Measurements from ENCODE around the gene LMNA. TPM values are rescaled to one million over a fixed set of nuclear protein-coding genes. Genes with fewer than 3 reads are reported as not detected.

LMNA gene
- total RNA-seq, 1 donor from 2014 or later: 141 TPM

DNA sequence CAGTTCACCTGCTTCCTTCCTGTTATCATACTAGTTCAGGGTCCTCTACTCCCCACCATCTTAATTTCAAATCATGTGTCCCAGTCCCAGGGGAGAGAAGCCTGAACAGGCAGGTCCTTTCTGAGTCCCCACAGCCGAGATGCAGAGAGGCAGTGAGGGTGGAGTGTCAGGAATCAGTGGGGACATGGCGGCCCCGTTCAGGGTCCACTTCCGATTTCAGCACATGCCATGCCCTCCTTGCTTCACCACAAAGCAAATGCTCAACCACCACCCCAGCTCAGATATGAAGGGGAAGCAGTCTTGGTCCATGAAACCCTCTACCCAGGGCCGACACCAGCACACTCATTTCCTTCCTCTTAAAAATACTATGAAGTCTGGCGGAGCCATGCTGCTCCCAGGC is 33.7 kb downstream of the LMNA start:
- Mint-ChIP-seq H3K4me1 (ENCODE audit: unreplicated experiment) (peaks cover 39% of the 10 kb centered on the region), H3K9me3 (no peaks in the 10 kb centered on the region), H3K4me3 (no peak overlapping the region), H3K27ac (no peak overlapping the region), H3K36me3 (no peaks in the 10 kb centered on the region), H3K27me3 (peaks cover 20% of the 10 kb centered on the region)
- no peak for DNase-seq (ENCODE audit: extremely low spot score, unreplicated experiment)
- TF ChIP-seq, protein P1, sequence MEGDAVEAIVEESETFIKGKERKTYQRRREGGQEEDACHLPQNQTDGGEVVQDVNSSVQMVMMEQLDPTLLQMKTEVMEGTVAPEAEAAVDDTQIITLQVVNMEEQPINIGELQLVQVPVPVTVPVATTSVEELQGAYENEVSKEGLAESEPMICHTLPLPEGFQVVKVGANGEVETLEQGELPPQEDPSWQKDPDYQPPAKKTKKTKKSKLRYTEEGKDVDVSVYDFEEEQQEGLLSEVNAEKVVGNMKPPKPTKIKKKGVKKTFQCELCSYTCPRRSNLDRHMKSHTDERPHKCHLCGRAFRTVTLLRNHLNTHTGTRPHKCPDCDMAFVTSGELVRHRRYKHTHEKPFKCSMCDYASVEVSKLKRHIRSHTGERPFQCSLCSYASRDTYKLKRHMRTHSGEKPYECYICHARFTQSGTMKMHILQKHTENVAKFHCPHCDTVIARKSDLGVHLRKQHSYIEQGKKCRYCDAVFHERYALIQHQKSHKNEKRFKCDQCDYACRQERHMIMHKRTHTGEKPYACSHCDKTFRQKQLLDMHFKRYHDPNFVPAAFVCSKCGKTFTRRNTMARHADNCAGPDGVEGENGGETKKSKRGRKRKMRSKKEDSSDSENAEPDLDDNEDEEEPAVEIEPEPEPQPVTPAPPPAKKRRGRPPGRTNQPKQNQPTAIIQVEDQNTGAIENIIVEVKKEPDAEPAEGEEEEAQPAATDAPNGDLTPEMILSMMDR (conservative IDR thresholded peaks at IDR 0.05): no peak

DNA sequence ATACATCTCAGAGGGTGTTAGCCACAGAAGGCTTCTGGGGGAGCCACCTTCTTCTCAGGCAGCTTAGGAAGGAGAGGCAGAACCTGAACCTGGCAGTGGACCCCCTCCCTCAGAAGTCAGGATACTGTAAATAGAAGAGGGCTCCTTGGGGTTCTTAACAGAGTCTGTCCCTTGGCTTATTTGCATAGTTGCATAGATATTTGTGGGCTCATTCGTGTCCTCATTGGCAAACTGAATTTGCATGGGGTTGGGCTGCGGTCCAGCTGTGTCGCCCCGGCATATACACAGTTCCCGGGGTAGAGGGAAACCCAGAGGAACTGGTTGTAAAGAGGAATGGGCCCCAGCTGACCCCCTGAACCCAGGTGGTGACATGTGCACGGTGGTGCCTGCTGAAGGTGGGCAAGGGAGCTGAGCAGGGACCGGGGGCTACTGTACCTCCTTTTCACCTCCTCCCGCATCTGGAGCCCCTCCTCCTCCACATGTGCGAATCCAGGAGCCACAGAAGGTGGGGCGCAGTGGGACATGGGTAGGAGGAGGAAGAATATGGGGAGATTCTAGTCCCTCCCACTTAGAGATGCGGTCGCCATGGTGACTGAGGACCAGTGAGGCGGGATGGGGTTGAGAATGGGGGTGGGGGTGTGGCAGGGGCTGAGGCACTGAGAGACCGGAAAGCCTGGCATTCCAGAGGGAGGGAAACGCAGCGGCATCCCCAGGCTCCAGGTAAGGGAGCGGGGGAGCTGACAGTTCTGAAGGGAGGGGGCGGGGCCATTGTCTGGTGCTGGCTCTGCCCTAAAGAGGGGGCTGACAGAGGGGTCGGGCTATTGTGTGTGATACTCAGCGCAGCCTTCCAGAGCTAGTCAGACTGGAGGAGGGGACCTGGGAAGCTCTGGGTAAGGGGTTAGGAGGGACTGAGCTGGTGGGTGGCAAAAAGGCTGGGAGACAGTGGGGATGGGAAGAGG is 35.1 kb downstream of the LMNA start:
- no peak overlapping the region for H3K4me3 Mint-ChIP-seq
- H3K36me3 Mint-ChIP-seq: no peaks in the 10 kb centered on the region
- TF ChIP-seq, protein P1 (conservative IDR thresholded peaks at IDR 0.05): no peak
- peak overlapping the region; percentile 13 for H3K27ac Mint-ChIP-seq
- DNase-seq (ENCODE audit: extremely low spot score, unreplicated experiment): no peak
- no peaks in the 10 kb centered on the region for H3K9me3 Mint-ChIP-seq
- peaks cover 32% of the 10 kb centered on the region for H3K4me1 Mint-ChIP-seq (ENCODE audit: unreplicated experiment)
- peaks cover 20% of the 10 kb centered on the region for H3K27me3 Mint-ChIP-seq

DNA sequence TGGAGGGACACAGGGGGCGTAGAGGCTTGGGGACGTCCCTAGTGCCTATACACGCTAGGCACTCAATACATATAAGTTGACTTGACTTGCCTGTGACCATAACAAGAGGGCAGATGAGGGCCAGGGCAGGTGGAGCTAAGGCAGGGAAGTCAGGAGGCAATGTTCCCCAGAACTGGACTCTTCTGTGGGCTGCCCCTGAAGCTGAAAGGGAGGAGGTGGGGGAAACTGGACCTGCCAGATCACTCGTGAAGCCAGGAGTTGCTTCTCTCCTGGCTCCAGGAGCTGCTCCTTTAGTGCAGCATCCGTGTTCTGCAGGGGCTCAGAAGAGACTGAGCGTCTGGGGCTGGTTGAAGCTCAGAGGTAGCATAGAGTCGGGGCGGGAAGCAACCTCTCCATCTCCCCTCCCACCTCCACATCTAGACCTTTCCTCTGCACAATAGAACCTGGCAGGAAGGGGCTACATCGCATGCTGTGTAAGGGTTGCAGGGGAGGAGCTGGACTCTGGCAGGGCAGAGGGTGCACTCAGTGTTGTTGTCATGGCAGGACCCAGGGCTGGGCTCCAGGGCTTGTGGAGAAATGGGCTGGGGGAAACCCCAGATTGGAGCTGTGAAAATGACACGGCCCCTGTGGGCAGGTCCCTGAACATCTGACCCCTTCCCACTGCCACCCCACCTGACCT is 36.0 kb downstream of the LMNA start:
- H3K4me1 Mint-ChIP-seq (ENCODE audit: unreplicated experiment): peaks cover 32% of the 10 kb centered on the region
- TF ChIP-seq, protein P1 (conservative IDR thresholded peaks at IDR 0.05): no peak
- H3K36me3 Mint-ChIP-seq: no peaks in the 10 kb centered on the region
- no peak for DNase-seq (ENCODE audit: extremely low spot score, unreplicated experiment)
- H3K27ac Mint-ChIP-seq: peak overlapping the region; percentile 13
- no peaks in the 10 kb centered on the region for H3K9me3 Mint-ChIP-seq
- H3K27me3 Mint-ChIP-seq: peaks cover 20% of the 10 kb centered on the region
- H3K4me3 Mint-ChIP-seq: no peak overlapping the region

DNA sequence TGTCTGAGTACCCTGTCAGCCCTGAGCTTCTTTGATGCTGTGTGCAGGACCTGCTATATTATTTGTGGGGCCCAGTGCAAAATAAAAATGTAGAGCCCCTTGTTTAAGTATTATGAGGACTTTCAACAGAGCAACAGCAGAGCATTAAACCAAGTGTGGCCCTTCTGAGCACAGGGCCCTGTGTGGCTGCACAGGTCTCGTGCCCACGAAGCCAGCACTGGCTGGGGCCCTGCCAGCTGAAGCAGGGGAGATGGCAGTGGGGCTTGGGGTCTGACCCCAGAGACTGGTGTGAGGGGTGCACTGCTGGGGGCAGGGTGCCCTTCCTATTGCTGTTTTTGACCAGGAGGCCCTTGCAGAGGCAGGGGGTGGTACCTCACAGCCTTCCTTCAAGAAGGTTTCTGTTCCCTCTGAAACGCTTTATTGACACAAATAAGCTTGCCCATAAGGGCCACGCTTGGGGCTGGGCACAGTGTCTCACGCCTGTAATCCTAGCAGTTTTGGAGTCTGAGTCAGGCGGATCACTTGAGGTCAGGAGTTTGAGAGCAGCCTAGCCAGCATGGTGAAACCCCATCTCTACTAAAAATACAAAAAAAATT is 36.7 kb downstream of the LMNA start:
- Mint-ChIP-seq H3K4me1 (ENCODE audit: unreplicated experiment) (peaks cover 26% of the 10 kb centered on the region), H3K36me3 (no peaks in the 10 kb centered on the region)

DNA sequence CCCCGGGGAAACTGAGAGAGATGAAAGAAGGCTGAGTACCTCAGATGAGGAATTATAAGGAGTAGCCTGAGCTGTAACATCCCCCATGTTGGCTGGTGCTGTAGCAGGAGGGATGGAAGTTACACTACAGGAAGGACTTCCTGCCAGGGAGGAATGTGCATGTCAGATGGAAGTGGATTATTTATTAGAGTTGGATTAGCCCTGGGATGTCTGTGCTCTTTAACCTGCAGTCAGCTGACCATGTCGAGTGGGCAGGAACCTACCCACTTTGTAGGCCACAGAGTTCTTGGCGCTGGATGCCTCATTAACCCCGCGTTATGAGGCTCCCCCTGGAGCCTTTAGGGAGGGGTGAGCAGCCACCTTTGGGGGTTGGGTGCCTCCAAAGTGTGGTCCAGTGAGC is 38.1 kb downstream of the LMNA start:
- H3K36me3 Mint-ChIP-seq: no peaks in the 10 kb centered on the region
- peaks cover 17% of the 10 kb centered on the region for H3K27me3 Mint-ChIP-seq
- TF ChIP-seq, protein P1 (conservative IDR thresholded peaks at IDR 0.05): no peak
- H3K4me3 Mint-ChIP-seq: no peak overlapping the region
- peak overlapping the region; percentile 40 for H3K27ac Mint-ChIP-seq
- H3K9me3 Mint-ChIP-seq: no peaks in the 10 kb centered on the region
- DNase-seq (ENCODE audit: extremely low spot score, unreplicated experiment): no peak
- peaks cover 20% of the 10 kb centered on the region for H3K4me1 Mint-ChIP-seq (ENCODE audit: unreplicated experiment)

More for the DNA sequence above, 36.7 kb downstream of the LMNA start:
- no peak overlapping the region for H3K27ac Mint-ChIP-seq
- DNase-seq (ENCODE audit: extremely low spot score, unreplicated experiment): no peak
- no peaks in the 10 kb centered on the region for H3K9me3 Mint-ChIP-seq
- H3K27me3 Mint-ChIP-seq: peaks cover 18% of the 10 kb centered on the region
- TF ChIP-seq, protein P1 (conservative IDR thresholded peaks at IDR 0.05): no peak
- H3K4me3 Mint-ChIP-seq: no peak overlapping the region

Data from type B pancreatic cell (in vitro differentiated cells).